Effector memory CD8-positive, alpha-beta T cell (primary cell): ENCODE results near the gene CCDC15.
A peak's percentile ranks its signal among the peaks of the same experiment; 100 is the strongest.

ENCODE experiments used
- ATAC-seq: fragments of 150-1000 bp; cut with Tn5 transposase; replicated peaks from 2 replicates; pipeline ENCODE4 v1.10.0; 2021; ENCODE audit warnings: mild to moderate bottlenecking, moderate library complexity
- DNase-seq, 3 experiments: peaks; one replicate each; pipeline ENCODE4 v3.0.0; 2021
- H3K27ac Mint-ChIP-seq, 2 donors: one replicate each; pipeline ENCODE4 v1.8.0; 2022; ENCODE audit warnings: mild to moderate bottlenecking in 2 of 2, mixed read lengths in 2 of 2, moderate library complexity in 2 of 2
- H3K27me3 Mint-ChIP-seq, 2 donors: one replicate each; pipeline ENCODE4 v1.8.0; 2022; ENCODE audit warnings: mixed read lengths in 2 of 2
- H3K36me3 Mint-ChIP-seq: one replicate; pipeline ENCODE4 v1.8.0; 2022; ENCODE audit warnings: mild to moderate bottlenecking, moderate library complexity, mixed read lengths; ENCODE audit not compliant: insufficient read depth
- H3K4me1 Mint-ChIP-seq, 2 donors: one replicate each; pipeline ENCODE4 v1.8.0; 2022; ENCODE audit warnings: low read depth in 2 of 2, mixed read lengths in 2 of 2
- H3K4me3 Mint-ChIP-seq, 2 donors: one replicate each; pipeline ENCODE4 v1.8.0; 2022; ENCODE audit warnings: mild to moderate bottlenecking in 2 of 2, mixed read lengths in 2 of 2, moderate library complexity in 2 of 2
- H3K9me3 Mint-ChIP-seq, 2 donors: one replicate each; pipeline ENCODE4 v1.8.0; 2022; ENCODE audit warnings: mixed read lengths in 2 of 2

Gene CCDC15

GRCh38 chr11:125079878-125080530 is 126.0 kb downstream of the CCDC15 start:
- Mint-ChIP-seq H3K36me3 (no peaks in the 10 kb centered on the region), H3K9me3 (no peaks in the 10 kb centered on the region), H3K27me3 (peaks cover 20 to 77% of the 10 kb centered on the region in 2 donors), H3K4me1 (no peaks in the 10 kb centered on the region), H3K27ac (no peak overlapping the region), H3K4me3 (no peak overlapping the region)
- ATAC-seq (no peak), DNase-seq (no peak)

- Mint-ChIP-seq H3K4me1 (no peaks in the 10 kb centered on the region), H3K9me3 (no peaks in the 10 kb centered on the region), H3K4me3 (no peak overlapping the region), H3K27me3 (peaks cover 20 to 79% of the 10 kb centered on the region in 2 donors), H3K27ac (no peak overlapping the region), H3K36me3 (no peaks in the 10 kb centered on the region)
- DNase-seq (no peak), ATAC-seq (no peak)
Measured at GRCh38 chr11:125080531-125080911, 126.5 kb downstream of the CCDC15 start.

GRCh38 chr11:125081098-125081798 is 127.2 kb downstream of the CCDC15 start:
- no peak for ATAC-seq
- Mint-ChIP-seq H3K4me3 (no peak overlapping the region), H3K9me3 (no peaks in the 10 kb centered on the region), H3K27ac (no peak overlapping the region), H3K27me3 (peaks cover 20 to 78% of the 10 kb centered on the region in 2 donors), H3K4me1 (no peaks in the 10 kb centered on the region), H3K36me3 (no peaks in the 10 kb centered on the region)
- DNase-seq = no peak

GRCh38 chr11:125082040-125082439 is 128.0 kb downstream of the CCDC15 start:
- Mint-ChIP-seq H3K4me3 (no peak overlapping the region), H3K27ac (no peak overlapping the region), H3K27me3 (peaks cover 20 to 71% of the 10 kb centered on the region in 2 donors), H3K9me3 (no peaks in the 10 kb centered on the region), H3K36me3 (no peaks in the 10 kb centered on the region), H3K4me1 (no peaks in the 10 kb centered on the region)
- DNase-seq (no peak), ATAC-seq (no peak)

GRCh38 chr11:125082611-125083311 is 128.8 kb downstream of the CCDC15 start:
- Mint-ChIP-seq H3K36me3 (no peaks in the 10 kb centered on the region), H3K27me3 (peaks cover 19 to 63% of the 10 kb centered on the region in 2 donors), H3K27ac (no peak overlapping the region), H3K4me3 (no peak overlapping the region), H3K9me3 (no peaks in the 10 kb centered on the region), H3K4me1 (no peaks in the 10 kb centered on the region)
- no peak for ATAC-seq
- DNase-seq = no peak

- no peak for DNase-seq
- no peak overlapping the region for H3K27ac Mint-ChIP-seq
- H3K4me1 Mint-ChIP-seq = no peaks in the 10 kb centered on the region
- H3K9me3 Mint-ChIP-seq = no peaks in the 10 kb centered on the region
- no peak overlapping the region for H3K4me3 Mint-ChIP-seq
- no peak for ATAC-seq
- H3K36me3 Mint-ChIP-seq = no peaks in the 10 kb centered on the region
- H3K27me3 Mint-ChIP-seq = peaks cover 12 to 56% of the 10 kb centered on the region in 2 donors
Measured at GRCh38 chr11:125083312-125084056, 129.5 kb downstream of the CCDC15 start.

GRCh38 chr11:125084057-125084416 is 130.0 kb downstream of the CCDC15 start:
- H3K4me1 Mint-ChIP-seq = no peaks in the 10 kb centered on the region
- H3K9me3 Mint-ChIP-seq = no peaks in the 10 kb centered on the region
- no peak overlapping the region for H3K4me3 Mint-ChIP-seq
- H3K36me3 Mint-ChIP-seq = no peaks in the 10 kb centered on the region
- peaks cover 8 to 51% of the 10 kb centered on the region in 2 donors for H3K27me3 Mint-ChIP-seq
- DNase-seq = no peak
- no peak overlapping the region for H3K27ac Mint-ChIP-seq
- no peak for ATAC-seq

GRCh38 chr11:125084761-125085231 is 130.8 kb downstream of the CCDC15 start:
- no peaks in the 10 kb centered on the region for H3K36me3 Mint-ChIP-seq
- H3K4me1 Mint-ChIP-seq = no peaks in the 10 kb centered on the region
- ATAC-seq (no peak), DNase-seq (no peak)
- H3K27ac Mint-ChIP-seq = peak overlapping the region in 1 of 2 donors; percentile 11
- no peak overlapping the region for H3K4me3 Mint-ChIP-seq
- peaks cover 8 to 47% of the 10 kb centered on the region in 2 donors for H3K27me3 Mint-ChIP-seq
- no peaks in the 10 kb centered on the region for H3K9me3 Mint-ChIP-seq

GRCh38 chr11:125085301-125086081 is 131.5 kb downstream of the CCDC15 start:
- ATAC-seq = no peak
- DNase-seq = no peak
- Mint-ChIP-seq H3K4me1 (no peaks in the 10 kb centered on the region), H3K9me3 (no peaks in the 10 kb centered on the region), H3K27ac (peak overlapping the region in 1 of 2 donors; percentile 11), H3K36me3 (no peaks in the 10 kb centered on the region), H3K27me3 (peaks cover 8 to 47% of the 10 kb centered on the region in 2 donors), H3K4me3 (no peak overlapping the region)

GRCh38 chr11:125086633-125087296 is 132.8 kb downstream of the CCDC15 start:
- Mint-ChIP-seq H3K36me3 (no peaks in the 10 kb centered on the region), H3K4me1 (no peaks in the 10 kb centered on the region), H3K4me3 (no peak overlapping the region), H3K27me3 (peaks cover 5 to 42% of the 10 kb centered on the region in 2 donors), H3K27ac (no peak overlapping the region), H3K9me3 (no peaks in the 10 kb centered on the region)
- DNase-seq = no peak
- no peak for ATAC-seq

GRCh38 chr11:125088123-125088522 is 134.1 kb downstream of the CCDC15 start:
- ATAC-seq (no peak), DNase-seq (no peak)
- H3K9me3 Mint-ChIP-seq = no peaks in the 10 kb centered on the region
- H3K27ac Mint-ChIP-seq = no peak overlapping the region
- H3K27me3 Mint-ChIP-seq = peaks cover 0 to 29% of the 10 kb centered on the region in 2 donors
- H3K4me3 Mint-ChIP-seq = no peak overlapping the region
- no peaks in the 10 kb centered on the region for H3K4me1 Mint-ChIP-seq
- H3K36me3 Mint-ChIP-seq = peaks cover 3% of the 10 kb centered on the region
